ENCODE data around the gene CNTN5. TPM values are rescaled to one million over a fixed set of nuclear protein-coding genes. Genes with fewer than 3 reads are reported as not detected.
A peak's percentile ranks its signal among the peaks of the same experiment; 100 is the strongest.

The CNTN5 gene
- polyA plus RNA-seq, 12 donors = 3.0 to 8.7 (median 5.2) TPM; not detected in 2

DNA sequence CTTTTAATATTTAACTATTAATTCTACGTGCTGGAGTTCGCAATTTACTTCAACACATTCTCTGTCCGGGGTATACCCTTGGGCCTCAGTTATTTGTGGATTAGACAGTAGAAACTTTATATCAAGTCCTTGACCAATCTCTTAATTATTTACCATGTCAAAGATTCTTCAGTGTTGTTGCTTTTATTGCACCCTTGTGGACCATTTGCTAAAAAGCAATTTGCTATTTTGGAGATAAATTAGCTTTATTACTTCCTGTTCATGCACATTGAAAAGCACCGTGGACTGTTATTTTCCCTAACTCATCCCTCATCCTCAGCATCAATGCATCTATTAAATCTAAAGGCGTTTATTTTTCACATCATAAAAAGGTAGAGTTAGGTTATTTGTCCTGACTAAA lies 609.9 kb downstream of the CNTN5 start:
- no peak for DNase-seq

DNA sequence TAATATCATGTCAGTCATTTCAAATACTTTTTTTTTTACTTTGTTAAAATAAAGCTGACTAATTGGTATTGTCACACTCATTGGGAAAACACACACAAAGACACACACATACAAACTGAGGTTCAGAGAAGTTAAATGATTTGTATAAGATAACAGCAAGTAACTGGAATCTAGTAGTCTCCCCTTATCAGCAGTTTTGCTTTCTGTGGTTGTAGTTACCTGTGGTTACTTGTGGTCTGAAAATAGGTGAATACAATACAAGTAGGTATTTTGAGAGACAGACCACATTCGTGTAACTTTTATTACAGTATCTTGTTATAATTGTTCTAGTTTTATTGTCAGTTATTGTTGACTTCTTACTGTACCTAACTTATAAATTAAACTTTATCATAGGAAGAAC lies 610.9 kb downstream of the CNTN5 start:
- no peak for DNase-seq

DNA sequence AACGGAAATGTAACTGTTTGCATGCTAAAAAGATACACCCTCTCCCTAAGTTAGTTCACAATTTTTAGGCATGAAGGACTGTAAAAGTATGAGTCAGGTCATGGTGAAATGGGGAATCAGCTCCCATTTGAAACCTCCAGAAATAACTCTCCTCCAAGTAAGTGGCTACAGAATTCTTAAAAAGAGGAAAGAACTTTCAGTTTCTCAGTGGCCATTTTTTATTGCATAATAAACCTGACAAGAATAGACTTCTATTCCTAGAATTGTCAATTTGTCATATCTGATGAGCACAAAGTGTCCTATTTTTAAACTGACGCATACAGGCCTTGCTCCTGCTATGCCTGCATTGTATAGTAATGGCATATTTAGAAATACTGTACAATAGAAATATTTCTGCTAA lies 612.2 kb downstream of the CNTN5 start:
- DNase-seq = no peak

DNA sequence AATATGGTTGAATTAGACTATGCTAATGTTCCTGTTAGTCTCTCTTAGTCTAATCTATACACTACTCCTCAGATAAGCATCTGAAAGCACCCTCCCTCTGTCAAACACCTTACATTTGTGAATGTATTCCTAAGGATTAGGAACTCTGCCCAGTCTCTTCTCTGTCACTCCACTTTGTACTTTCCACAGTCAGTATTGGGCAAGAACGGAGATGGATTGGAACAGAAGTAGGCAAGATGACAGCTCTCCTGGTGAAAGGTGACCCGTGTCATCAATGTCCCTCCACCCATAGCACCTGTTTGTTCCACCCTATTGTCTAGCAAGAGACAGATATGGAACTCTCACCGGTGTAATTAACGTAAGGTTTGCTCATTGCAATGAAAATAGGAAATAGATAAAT lies 613.8 kb downstream of the CNTN5 start:
- no peak for DNase-seq

DNA sequence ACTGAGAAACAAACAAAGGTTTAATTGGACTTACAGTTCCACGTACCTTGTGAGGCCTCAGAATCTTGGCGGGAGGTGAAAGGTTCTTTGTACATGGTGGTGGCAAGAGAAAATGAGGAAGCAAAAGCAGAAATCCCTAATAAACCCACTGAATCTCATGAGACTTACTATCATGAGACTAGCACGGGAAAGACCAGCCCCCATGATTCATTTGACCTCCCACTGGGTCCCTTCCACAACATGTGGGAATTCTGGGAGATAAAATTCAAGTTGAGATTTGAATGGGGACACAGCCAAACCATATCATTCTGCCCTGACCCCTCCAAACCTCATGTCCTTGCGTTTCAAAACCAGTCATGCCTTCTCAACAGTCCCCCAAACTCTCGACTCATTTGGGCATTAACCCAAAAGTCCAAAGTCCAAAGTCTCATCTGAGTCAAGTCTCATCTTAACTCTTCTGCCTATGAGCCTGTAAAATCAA lies 617.4 kb downstream of the CNTN5 start:
- no peak for DNase-seq

DNA sequence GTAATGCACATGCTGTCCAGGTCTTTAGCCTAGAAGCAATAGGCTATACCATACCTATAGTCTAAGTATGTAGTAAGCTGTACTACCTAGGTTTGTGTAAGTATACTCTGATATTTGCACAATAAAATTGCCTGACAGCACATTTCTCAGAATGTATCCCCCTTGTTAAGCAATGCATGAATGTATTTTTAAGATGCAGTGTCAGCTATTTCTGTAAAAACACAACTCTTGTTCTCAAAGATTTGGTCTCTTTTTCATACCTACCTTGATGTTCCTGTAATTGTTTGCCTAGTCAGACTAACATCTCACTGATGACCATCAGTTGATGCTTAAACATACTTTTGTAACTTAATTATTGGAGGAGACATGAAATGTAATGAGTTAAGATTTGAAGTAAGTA lies 619.9 kb downstream of the CNTN5 start:
- no peak for DNase-seq

DNA sequence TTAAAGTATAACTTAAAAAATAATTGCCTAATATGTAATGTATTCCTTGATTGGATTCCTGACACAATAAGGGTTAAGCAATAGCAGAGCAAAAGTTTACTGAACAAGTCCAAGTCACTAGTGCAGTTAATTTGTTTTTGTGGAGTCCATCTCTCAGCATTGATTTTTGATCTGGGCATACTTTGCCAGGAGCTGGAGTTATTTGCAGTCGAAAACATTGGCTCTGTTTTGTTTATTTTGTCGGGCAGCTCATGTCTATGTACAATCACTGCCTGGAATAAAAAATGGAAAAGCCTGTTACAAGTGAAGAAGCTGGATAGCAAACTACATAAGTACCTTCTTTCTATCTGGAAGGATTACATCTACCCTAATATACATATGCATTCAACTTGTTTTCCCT lies 625.2 kb downstream of the CNTN5 start:
- no peak for DNase-seq

DNA sequence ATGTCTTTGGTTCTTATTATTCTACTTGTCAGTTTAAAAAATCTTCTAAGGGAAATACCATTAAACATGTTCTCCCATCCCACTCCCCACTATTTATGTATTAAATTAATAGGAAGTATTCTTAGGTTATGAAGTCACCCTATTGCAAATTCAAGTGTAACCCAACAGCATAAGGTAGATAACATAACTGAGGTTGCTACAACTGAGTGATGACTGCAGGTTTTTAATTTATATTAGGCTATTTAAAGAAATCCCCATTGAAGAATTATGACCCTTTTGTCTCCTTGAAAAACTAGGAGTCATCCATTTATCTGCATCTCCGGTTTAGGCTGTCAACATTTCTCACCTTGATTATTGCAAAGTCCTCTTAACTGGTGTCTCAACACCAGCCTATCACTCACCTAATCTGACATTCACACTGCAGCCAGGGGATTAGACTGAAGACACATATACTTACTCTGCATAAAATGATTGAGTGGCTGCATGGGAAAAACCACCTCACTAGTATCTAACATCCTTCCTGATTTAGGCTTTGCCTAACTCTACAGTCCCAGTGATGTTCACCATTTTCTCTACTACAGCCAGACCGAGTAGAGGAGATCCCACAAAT lies 649.4 kb downstream of the CNTN5 start:
- no peak for DNase-seq

DNA sequence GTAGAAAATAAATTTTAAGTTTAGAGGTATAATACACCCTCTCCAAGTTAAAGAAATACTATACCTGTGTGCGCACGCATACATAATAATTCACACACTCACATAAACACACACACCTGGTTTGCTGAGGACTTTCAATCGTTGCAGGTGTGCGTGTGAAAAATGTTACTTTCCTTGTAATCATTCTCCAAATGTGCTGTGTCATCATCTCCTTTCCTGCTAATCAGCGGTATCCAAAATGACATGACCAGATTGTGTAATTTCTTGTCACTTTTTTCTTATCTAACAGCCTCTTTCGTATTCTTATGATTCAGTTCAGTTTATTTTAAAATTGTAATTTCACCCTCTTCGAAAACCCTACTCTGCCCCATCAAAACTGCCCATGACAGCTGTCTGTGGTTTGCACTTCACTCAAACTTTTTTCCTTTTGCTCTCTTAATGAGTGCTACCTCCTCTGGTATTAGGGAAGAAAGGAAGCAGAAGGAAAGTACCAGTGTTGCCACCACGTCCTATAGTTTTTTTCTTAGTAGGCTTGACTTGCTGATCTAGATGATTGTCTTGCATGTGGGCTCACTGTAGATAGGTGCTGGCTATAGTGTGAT lies 651.2 kb downstream of the CNTN5 start:
- no peak for DNase-seq

DNA sequence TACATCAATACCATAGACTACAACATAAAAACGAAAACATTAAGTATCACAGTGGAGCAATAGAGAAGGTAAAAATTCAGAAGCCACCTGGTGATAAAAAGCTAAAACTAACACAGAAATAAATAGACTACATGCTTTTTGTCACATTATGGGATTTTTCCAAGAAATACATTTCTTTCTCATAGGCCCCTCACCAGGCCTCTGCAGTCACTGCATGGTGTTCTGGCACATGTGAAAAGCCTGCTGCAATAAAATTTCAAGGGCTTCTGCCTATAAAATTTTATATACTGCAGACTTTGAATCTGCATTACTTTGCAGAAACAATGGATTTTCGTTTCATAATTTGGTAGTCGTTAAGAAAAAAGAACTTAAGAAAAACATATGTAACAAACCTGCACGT lies 655.5 kb downstream of the CNTN5 start:
- no peak for DNase-seq

DNA sequence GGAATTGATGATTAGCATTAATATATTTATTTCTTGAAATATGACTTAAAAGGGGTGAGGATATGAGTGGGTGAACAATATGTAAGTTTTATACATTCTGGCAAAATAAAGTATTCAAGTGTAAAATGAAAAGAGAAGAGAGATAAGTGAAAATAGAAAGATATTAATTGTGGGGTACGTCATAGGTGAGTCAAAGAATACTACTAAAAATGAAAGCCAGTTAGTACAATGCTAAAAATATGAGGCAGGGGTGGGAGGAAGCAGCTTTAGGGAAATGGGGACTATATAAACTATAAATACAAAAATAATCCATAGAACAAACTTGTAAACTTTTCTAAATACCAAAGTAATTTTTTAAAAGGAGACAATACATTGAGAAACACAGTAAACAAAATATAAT lies 661.4 kb downstream of the CNTN5 start:
- DNase-seq = no peak

DNA sequence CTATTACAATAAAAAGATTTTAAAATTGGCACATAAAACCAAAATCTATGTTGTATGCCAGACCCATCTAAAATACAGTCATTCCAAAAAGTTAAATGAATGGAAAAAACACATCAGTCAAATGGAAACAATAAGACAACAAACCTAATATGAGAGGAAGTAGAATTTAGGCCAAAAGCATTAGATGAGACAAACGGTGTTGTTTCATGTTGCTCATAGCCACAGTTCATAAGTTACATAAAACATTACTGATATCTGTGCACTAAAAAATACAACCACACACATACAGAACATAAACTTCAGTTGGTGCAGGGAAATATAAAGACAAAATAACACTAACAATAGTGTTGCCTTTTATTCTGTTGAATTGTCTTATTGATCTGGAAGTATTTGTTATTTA lies 661.9 kb downstream of the CNTN5 start:
- no peak for DNase-seq

DNA sequence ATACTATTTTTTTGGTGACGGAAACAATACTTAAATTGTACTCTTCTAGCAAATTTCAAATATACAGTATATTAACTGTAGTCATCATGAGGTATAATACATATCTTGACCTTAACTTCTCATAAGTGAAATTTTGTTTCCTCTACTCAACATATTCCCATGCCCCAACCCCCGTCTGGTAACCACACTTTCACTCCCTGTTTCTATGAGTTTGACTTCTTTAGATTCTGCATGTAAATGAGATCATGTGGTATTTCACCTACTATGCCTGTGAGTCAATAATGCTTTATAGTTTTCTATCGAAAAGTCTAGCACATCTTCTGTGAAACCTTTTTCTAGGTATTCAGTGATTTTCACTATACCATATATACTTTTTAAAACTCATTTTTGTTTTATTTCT lies 663.2 kb downstream of the CNTN5 start:
- DNase-seq = no peak

DNA sequence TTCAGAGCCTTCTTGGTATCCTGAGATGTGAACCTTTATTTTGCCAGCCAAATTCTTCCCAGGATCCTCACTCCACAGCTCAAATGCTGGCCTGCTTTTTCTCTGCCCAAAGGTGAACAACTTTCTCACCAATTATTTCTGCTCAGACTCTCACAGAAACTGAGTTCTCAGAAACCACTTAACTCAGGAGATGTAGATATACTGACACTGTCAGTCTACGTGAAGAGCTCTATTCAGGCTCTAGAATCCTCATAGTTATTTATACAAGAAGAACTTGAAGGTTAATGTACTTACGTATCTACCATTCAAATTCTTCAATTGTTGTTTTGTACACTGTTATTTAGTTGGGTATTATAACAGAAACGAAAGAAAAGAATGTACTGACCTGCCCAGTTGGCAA lies 666.1 kb downstream of the CNTN5 start:
- DNase-seq = no peak

DNA sequence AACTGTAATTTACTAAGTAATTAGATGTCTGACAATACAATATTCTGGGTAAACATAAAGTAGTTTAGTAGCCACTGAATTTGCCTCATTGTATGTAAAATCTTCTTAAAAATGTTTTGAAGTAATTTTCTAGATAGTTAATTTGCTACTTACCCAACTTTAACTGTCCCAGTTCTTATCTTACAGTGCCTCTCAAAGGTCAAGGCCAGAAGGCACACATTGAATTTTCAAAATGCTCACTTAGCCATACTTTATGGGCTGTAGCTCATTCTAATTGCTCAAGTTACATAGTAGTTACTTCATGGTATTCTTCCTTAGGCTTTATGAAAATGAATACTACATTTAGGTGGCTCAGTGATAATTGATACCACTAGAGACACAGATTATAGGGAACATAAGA lies 666.6 kb downstream of the CNTN5 start:
- no peak for DNase-seq

DNA sequence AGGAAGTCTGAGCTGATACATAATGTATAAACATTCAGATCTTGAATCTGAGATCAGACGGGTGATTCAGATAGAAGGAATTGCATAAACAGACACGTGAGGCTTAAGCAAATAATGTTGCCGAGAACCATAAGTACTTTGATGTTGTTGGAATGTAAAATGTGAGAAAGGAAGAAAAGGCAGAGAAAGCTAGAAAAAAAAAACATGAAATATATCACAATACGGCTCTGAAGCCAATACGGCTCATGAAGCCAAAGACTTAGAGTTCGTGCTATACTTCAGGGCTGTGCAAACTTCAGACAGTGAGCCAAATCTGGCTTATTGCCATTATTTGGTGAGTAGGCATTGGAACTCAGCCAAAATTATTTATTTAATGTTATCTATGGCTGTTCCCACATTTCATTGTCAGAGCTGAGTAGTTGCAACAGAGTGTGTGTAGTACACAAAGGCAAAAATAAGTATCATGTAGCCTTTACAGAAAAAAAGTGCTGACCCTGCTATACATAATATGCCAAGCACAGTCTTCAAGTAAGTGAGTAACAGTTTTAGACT lies 673.3 kb downstream of the CNTN5 start:
- DNase-seq = no peak

DNA sequence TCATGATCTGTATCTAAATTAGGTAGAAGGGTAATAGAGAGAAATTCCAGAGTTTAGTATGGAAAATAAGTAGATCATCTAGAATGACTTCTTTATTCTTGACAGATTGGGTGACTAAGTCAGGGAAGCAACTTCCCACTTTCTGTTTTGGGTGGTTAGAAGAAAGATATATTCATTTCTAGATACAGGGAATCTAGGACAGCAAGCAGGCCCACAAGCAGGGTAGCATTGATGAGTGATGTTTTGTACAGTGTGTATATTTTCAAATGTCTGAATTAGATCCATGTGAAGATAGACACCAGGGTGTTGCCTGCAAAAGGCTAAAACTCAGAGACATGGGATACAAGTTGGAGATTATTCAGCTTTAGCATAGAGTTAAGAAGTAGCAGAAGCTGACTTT lies 674.4 kb downstream of the CNTN5 start:
- DNase-seq = no peak

DNA sequence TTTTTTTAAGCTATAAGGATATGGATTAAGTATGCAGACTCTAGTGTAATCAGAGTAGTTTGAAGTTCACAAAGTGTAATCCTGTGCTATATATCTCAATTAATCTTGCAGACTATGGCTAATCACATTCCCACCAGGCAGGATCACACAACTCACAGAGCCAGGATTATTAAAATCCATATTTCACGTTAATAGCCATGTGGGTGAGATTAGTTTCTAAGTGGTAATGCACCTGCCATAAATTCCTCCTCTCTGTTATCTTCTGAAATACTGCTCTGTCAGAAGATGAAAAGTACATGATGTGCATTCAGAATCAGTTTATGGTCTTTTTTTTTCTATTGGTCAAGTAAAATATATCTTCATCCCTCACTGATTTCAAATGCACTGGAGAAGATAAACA lies 686.1 kb downstream of the CNTN5 start:
- no peak for DNase-seq

DNA sequence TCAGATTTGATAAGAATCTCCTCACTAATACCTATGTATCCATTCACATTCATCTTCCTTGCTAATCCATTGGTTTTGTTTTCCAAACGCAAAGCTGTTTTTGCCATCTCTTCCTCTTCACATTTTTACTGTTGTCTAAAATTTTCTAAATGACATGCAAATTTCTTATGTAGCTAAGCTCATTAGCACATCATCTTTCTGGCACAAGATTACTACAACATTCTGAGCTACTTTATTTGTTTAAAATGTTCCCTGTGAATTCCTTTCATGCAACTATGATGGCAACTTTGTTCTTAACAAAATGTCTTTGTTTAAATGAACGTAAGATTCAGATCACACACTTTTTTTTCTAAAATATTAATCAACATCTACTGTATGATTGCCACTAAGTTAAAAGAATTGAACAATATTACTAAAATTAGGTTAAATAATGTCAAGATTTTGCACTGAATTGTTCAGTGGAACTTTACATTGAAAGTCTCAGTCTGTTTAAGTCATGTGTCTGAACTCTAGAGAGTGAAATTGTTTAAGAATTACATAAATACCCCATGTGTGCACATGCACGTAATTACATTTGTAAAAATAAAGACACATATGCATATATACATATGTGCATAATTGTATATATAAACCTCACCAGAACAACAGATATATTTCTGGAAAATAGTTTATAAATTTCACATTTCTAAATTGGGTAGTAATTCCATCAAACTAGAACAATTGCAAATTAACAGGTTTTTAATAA lies 688.4 kb downstream of the CNTN5 start:
- no peak for DNase-seq

DNA sequence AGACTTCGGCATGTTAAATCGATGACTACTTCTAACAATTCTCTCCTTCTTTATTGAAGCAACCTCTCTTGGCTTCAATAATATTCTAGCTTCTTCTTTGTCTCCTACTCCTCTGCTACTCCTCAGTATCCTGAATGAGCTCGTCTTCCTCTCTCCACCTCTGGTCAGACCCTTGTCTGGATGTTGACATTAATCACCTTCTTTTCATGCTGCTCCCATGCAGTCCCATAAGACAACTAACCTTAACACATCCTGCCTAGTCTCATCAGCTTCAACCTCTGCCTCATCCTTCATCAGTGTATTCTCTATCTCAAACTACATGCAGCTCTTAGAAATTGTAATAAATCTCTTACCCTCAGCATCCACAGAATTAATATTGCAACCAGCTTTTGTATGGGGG lies 695.6 kb downstream of the CNTN5 start:
- DNase-seq = no peak

DNA sequence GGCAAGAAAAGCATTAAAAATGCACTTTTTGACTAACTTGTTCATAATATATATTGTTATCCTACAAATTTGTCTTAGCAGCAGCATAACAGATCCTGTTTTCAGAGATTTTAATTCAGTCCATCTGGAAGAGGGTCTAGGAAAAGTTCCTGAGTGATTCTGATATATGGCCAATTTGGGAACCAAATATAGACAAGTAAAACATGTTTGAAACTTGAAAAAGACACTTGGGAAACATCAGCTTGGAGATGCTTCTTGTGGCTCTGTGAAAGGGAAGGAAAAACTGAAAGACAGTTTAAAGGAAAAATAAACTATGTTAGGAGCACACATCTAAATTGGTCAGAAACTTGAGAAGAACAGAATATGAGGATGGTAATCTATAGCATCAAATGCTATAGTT lies 697.5 kb downstream of the CNTN5 start:
- DNase-seq = peak; percentile 15

DNA sequence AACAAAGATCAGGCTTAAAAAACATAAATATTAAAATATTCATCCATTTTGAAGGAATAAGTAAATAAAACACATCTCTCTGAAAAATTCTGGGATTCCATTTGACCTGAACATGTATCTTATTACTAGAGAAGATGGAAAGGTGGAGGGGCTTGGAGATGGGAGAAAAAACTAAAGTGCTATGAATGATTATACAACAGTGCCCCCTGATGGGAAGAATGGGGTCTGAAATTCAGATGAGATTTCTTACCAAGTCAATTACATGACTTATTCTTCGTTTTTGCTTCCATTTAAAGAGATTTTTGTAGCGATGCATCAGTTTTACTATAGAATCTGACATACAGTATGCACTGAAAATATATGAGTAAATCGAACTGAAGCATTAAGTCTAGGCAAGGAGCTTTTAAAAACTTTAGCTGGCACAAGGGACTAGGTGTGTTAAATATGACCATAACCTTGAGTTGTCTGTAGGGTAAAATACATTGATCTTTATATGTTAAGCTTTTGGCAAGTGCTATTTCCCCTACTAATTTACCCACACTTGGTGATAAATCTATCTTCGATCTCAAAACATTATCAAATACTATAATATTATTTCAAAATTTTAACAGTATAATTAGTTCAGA lies 718.8 kb downstream of the CNTN5 start:
- peak; percentile 42 for DNase-seq

DNA sequence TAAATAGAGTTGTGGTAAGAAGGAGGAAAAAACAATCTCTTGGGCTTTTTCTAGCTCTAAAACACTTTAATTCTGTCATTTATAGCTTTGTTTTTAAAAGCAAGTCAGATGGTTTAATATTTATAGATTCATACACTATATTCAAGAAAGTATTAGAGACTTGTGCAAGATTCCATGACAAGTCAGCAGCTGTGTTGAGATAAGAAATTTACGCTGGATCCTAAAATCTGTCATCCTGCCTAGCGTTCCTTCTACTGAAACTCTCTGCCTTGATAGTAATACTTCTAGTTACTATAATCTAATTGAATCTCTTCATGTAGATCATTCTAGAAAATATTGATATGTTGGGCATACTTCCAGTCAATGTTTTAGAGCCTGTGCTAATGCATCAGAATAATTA lies 721.8 kb downstream of the CNTN5 start:
- no peak for DNase-seq
